Mucosa of stomach (tissue), 1 donor: Measurements from ENCODE around the gene C15orf62.

ENCODE experiments used
- H3K27me3 ChIP-seq: one replicate; pipeline ENCODE4 v1.7.0; 2013; ENCODE audit warnings: mild to moderate bottlenecking, low read length; ENCODE audit not compliant: control insufficient read depth, insufficient read depth
- H3K36me3 ChIP-seq: one replicate; pipeline ENCODE4 v1.7.0; 2013; ENCODE audit warnings: low read length; ENCODE audit not compliant: control insufficient read depth, insufficient read depth
- H3K4me1 ChIP-seq: one replicate; pipeline ENCODE4 v1.7.0; 2013; ENCODE audit warnings: mild to moderate bottlenecking, low read length; ENCODE audit not compliant: control insufficient read depth, insufficient read depth
- H3K4me3 ChIP-seq: one replicate; pipeline ENCODE4 v1.7.0; 2013; ENCODE audit warnings: low read length
- H3K9ac ChIP-seq: one replicate; pipeline ENCODE4 v1.7.0; 2013; ENCODE audit warnings: mild to moderate bottlenecking, low read length, moderate library complexity
- H3K9me3 ChIP-seq: one replicate; pipeline ENCODE4 v1.7.0; 2013; ENCODE audit warnings: mild to moderate bottlenecking, low read length, moderate library complexity; ENCODE audit not compliant: control insufficient read depth
- donor health status: Pancreatic carcinoma.

Gene C15orf62

DNA sequence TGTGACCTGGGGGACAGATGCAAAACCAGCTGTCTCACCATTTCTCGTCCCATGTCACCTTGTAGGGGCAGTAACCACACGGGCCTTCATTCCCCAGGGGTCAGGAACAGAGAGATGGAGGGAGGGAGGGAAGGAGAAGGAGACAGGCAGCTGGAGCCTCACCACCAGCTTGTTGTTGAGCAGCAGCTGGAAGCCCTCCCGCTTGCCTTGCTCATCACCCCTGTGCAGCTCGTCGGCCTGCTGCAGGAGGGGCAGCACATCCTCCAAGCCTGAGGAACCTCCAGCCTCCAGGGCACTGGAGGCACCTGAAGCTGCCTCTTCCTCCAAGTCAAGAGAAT lies 25.0 kb upstream of the C15orf62 start:
- H3K4me3 ChIP-seq: no peak overlapping the region
- no peaks in the 10 kb centered on the region for H3K4me1 ChIP-seq
- peaks cover 6% of the 10 kb centered on the region for H3K27me3 ChIP-seq
- no peaks in the 10 kb centered on the region for H3K9me3 ChIP-seq
- no peaks in the 10 kb centered on the region for H3K36me3 ChIP-seq
- no peak overlapping the region for H3K9ac ChIP-seq

DNA sequence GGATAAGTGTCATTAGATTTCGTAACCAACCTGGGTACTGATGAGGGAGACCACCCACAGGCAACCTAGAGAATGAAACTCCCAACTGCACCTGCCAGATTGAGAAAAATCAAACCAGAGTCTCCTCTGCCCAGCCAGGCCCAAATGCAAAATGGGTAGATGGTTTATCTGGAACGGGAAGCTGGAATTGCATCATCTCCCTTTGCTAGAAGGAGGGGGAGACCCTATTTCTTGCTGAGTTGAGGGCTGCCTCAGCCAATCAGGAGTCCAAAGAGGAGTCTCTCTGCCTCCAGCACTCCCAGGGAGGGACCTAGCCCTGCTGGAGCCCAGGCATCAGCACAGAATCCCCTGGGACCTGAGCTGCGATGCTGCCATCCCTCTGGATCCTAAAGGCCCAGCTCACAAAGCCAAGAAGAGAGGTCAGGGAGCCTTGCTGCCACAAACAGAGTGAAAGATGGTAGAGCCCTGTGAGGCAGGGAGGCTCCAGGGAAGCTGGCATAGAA lies 22.8 kb upstream of the C15orf62 start:
- Histone ChIP-seq H3K9me3 (no peaks in the 10 kb centered on the region), H3K4me3 (no peak overlapping the region), H3K4me1 (peaks cover 10% of the 10 kb centered on the region), H3K27me3 (peaks cover 6% of the 10 kb centered on the region), H3K36me3 (no peaks in the 10 kb centered on the region), H3K9ac (no peak overlapping the region)

DNA sequence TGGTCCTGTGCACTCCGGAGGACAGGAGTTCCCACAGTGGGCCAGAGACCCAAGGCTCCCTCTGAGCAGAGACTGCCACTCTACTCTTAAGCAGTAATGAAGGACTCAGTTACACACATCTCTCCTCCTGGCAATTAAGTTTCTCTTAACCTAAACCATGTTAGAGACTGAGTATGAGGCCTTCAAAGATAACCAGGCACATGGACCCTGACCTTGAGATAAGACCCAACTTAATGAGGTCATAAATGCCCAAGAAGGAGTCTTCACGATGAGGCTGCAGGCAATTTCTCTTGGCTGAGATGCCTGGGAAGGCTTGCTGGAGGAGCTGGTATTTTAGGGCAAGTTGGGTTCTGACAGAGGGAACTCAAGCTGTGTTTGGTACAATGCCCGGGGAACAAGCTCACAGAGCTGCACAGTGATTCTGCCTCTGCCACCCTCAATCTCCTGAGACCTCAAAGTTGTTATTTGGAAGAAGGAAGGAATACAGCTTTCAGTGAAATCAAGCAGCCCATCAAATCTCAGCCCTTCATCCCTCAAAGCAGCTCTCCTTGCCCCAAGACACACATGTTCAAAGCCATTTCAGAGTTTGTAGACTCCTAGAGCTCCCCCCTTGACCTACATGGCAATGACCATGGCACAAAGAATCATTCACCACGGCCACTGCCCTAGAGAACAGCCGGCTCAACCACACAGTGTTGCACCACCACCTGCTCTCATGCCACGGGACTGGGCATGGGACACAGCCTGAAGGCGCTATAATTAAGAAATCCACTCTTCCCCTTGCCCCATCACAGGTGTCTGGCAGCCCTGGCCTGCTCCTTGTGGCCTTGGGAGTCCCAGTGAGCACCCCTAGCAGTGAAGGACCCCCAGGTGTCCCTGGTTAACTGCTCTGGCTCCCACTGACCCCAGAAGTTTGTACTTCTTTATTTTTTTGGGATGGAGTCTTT lies 21.8 kb upstream of the C15orf62 start:
- Histone ChIP-seq H3K4me3 (no peak overlapping the region), H3K27me3 (peaks cover 6% of the 10 kb centered on the region), H3K36me3 (no peaks in the 10 kb centered on the region), H3K9ac (no peak overlapping the region), H3K4me1 (peaks cover 10% of the 10 kb centered on the region), H3K9me3 (no peaks in the 10 kb centered on the region)

DNA sequence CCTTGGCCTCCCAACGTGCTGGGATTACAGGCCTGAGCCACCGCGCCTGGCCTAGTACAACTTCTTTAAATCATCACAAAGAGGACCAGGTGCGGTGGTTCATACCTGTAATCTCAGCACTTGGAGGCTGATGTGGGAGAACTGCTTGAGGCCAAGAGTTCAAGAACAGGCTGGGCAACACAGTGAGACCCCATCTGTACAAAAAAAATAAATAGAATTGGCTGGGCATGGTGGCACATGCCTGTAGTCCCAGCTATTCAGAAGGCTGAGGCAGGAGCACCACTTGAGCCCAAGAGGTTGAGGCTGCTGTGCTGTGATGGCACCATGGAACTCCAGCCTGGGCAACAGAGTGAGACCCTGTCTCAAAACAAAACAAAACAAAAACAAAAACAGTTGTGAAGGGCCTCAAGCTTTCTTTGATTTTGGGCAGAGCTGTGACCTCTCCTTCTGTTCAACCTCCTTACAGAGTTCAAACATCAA lies 20.6 kb upstream of the C15orf62 start:
- no peak overlapping the region for H3K4me3 ChIP-seq
- peaks cover 10% of the 10 kb centered on the region for H3K4me1 ChIP-seq
- no peaks in the 10 kb centered on the region for H3K36me3 ChIP-seq
- peaks cover 6% of the 10 kb centered on the region for H3K27me3 ChIP-seq
- H3K9ac ChIP-seq: no peak overlapping the region
- no peaks in the 10 kb centered on the region for H3K9me3 ChIP-seq

- Histone ChIP-seq H3K4me1 (peaks cover 10% of the 10 kb centered on the region), H3K9me3 (no peaks in the 10 kb centered on the region), H3K9ac (no peak overlapping the region), H3K27me3 (peaks cover 6% of the 10 kb centered on the region), H3K36me3 (no peaks in the 10 kb centered on the region), H3K4me3 (no peak overlapping the region)
These were observed 18.9 kb upstream of the C15orf62 start for GRCh38 chr15:40750885-40751284.

- Histone ChIP-seq H3K4me3 (no peak overlapping the region), H3K4me1 (peaks cover 10% of the 10 kb centered on the region), H3K9me3 (no peaks in the 10 kb centered on the region), H3K27me3 (peaks cover 6% of the 10 kb centered on the region), H3K36me3 (no peaks in the 10 kb centered on the region), H3K9ac (no peak overlapping the region)
These were observed 18.0 kb upstream of the C15orf62 start for GRCh38 chr15:40751745-40752144.

DNA sequence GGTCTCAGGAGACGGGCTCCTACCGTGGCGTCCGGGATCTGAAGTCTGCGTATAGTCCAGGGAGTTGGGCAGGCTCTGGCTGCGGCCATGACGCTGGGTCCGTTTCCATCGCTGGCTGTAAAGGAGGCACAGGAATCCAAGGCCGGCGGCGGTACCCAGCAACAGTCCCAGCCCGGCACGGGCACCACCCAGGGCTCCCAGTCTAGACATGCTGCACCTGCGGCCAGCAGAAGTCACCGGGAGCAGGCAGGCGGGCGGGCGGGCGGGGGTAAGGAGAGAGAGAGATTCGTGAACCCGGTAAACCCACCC lies 15.3 kb upstream of the C15orf62 start:
- H3K9ac ChIP-seq: peak overlapping the region; percentile 92

GRCh38 chr15:40754883-40755811 lies 14.6 kb upstream of the C15orf62 start, which contains the start of gene RMDN3:
Gene RMDN3 (minus strand): TSS chr15:40755254. CDS start chr15:40754783, 471 bp downstream.
- H3K4me1 ChIP-seq: peaks cover 10% of the 10 kb centered on the region
- peak within 1 kb of the TSS; percentile 82 for H3K4me3 ChIP-seq
- no peaks in the 10 kb centered on the region for H3K9me3 ChIP-seq
- H3K36me3 ChIP-seq: no peaks in the 10 kb centered on the region
- H3K27me3 ChIP-seq: no peaks in the 10 kb centered on the region
- H3K9ac ChIP-seq: peak within 1 kb of the TSS; percentile 92

More for the DNA sequence above, 15.3 kb upstream of the C15orf62 start:
- peak overlapping the region; percentile 82 for H3K4me3 ChIP-seq
- peaks cover 10% of the 10 kb centered on the region for H3K4me1 ChIP-seq
- H3K36me3 ChIP-seq: no peaks in the 10 kb centered on the region
- H3K9me3 ChIP-seq: no peaks in the 10 kb centered on the region
- no peaks in the 10 kb centered on the region for H3K27me3 ChIP-seq

- no peaks in the 10 kb centered on the region for H3K9me3 ChIP-seq
- H3K9ac ChIP-seq: peak overlapping the region; percentile 92
These were observed 14.0 kb upstream of the C15orf62 start for GRCh38 chr15:40755812-40756208.

DNA sequence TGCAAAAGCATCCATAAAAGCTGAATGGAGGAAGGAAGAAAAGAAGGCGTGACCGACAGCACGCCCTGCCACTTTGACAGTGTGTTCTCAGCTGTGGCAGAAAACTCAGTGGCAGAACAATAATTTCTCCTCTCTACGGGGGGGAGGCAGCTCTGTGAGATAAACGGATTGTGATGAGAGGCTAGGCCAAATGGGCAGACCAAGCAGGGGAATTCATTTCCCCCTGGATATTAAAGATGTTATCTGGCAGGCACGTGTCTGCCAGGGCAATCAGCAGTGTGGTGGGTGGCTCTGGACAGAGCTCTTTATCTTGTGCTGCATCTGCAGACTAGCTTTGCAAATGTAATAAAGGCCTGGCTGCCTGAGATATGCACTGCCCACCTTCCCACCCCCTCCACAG lies 12.8 kb upstream of the C15orf62 start:
- Histone ChIP-seq H3K9ac (no peak overlapping the region), H3K36me3 (no peaks in the 10 kb centered on the region), H3K4me1 (no peaks in the 10 kb centered on the region), H3K9me3 (no peaks in the 10 kb centered on the region), H3K4me3 (no peak overlapping the region), H3K27me3 (no peaks in the 10 kb centered on the region)

More at GRCh38 chr15:40755812-40756208, 14.0 kb upstream of the C15orf62 start:
- no peak overlapping the region for H3K4me3 ChIP-seq
- H3K4me1 ChIP-seq: peaks cover 6% of the 10 kb centered on the region
- no peaks in the 10 kb centered on the region for H3K27me3 ChIP-seq
- H3K36me3 ChIP-seq: no peaks in the 10 kb centered on the region

DNA sequence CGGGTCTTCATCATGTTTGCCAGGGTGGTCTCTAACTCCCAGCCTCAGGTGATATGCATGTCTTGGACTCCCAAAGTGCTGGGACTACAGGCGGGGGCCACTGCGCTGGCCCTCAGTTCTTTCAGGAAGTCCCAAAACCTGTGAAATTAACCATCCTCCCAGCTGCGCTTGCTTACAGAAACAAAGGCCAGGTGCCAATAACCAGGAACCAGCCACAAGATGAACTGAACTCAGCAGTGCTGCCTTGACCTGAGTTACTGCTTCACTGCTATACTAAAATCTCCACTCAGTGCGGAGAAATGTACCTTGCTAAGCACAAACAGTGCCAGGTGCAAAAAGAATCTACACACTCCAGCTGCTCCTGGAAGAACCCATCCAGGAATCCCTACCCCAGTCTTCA lies 9.8 kb upstream of the C15orf62 start:
- Histone ChIP-seq H3K9ac (no peak overlapping the region), H3K9me3 (no peaks in the 10 kb centered on the region), H3K27me3 (no peaks in the 10 kb centered on the region), H3K4me3 (no peak overlapping the region), H3K4me1 (peaks cover 21% of the 10 kb centered on the region), H3K36me3 (no peaks in the 10 kb centered on the region)
